COLO668 (cell line): Measurements from ENCODE around the gene BACH1.

Experiments
- DNase-seq: peaks from one replicate; lab custom pipeline; 2025; ENCODE audit not compliant: unreplicated experiment; lab: John Stamatoyannopoulos, UW

Gene BACH1

DNA sequence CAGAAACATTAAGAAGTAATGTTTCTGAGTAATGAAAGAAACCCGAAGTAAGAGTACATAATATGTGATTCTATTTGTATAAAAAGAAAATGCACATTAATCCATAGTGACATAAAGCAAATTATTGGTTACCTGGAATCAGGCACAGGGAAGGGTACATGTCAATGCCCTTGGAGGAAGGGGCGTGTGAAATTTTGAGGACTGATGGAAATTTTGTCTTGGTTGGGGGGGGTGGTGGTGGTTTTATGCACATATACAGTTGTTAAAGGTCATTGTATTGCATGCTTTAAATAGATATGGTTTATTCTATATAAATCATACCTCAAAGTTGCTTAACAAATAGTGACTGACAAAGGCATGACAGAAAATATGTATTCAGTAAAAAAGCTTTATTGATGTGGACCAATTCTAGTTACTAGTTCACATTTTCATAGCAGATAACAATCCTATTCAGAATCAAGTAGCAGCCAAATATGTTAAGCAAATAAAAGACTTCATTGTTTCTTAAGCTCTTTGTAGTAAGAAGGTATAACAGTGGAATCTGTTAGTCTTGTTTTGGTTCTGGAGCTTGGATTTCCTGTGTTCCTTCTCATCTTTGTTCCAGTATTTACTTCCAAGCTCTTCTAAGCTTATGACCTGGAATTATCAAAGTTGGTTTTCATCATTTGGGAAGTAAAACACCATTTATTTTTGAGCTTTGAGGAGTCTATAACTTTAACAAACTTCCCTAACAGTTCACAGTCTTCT lies 15.1 kb downstream of the BACH1 start:
- no peak for DNase-seq

DNA sequence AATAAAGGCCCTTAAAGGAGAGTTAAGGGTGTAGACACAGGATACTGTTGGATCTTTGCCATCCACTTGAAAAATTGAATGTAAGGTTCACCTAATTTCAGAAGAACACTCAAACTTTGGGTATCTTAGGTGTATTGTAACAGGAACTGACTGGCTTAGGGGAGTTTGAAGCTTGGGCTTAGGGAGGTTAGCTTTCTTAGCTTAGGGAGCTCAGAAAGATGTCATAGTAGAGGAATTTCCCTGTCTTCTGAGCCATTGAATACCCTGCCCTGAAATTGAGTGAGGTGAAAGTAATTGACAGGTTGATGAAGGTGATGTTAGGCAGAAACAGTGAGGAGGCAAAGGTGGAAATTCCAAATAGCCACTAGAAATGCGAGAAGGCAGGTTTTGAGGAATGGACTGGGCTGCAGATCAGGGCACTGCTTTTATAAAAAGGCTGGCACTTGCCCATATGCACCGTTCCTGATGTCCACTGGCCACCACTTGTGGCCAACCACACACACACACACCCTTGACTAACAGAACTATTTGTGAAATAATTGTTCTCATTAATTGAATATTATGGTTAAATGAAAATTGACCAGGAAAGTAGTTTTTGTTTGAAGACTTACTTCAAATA lies 16.5 kb downstream of the BACH1 start:
- DNase-seq, result no peak

- DNase-seq, result no peak
Measured at GRCh38 chr21:29316029-29316742, 17.5 kb downstream of the BACH1 start.

GRCh38 chr21:29316806-29317205 lies 18.1 kb downstream of the BACH1 start:
- no peak for DNase-seq

DNA sequence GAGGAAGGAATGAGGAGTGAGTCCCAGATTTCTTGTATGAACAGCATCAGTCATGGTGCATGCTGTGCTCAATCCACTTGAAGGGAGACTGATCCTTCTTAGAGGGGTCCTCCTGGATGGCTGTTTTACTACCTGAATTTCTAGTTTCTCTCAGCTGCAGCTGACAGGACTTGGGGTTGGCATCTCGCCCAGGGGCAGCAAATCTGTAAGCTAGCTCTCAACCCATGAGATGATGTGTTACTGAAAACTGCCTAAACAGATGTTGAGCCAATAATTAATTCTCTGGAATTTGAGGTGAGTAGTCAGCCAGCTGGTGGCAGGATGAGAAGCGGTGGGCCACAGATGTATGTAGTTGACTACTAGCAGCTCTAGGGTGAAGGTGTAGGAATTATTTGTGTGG lies 19.6 kb downstream of the BACH1 start:
- no peak for DNase-seq

DNA sequence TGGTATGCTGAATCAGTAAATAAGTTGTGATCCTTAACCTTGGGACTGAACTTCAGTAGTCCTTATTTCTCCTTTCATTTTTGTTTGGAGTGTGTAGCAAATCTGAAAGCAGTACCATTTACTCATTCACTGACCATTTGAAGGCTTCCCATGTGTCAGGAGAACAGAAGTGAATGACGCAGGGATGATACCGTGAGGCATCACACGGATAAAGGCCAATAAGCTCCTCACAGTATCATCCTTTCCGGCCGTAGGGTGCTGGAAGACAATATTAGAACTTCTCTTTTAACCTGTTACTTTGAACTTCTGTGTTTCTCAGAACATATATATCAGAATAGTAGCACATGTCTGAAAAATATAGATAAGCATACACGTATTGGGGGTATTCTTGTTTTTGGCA lies 21.3 kb downstream of the BACH1 start:
- no peak for DNase-seq

DNA sequence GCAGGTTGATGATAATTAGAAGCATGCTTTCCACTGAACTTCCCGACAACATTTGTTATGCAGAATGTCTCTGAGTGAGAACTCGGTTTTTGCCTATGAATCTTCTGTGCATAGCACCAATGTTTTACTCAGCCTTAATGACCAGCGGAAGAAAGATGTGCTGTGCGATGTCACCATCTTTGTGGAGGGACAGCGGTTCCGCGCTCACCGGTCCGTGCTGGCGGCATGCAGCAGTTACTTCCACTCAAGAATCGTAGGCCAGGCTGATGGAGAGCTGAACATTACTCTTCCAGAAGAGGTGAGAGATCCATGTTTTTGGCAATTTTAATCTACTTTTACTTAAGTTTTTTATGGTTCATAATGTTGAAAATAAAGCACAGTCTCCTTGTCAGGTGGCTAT lies 22.5 kb downstream of the BACH1 start:
- DNase-seq, result no peak

- DNase-seq, result no peak
Measured at GRCh38 chr21:29321932-29322928, 23.5 kb downstream of the BACH1 start.

DNA sequence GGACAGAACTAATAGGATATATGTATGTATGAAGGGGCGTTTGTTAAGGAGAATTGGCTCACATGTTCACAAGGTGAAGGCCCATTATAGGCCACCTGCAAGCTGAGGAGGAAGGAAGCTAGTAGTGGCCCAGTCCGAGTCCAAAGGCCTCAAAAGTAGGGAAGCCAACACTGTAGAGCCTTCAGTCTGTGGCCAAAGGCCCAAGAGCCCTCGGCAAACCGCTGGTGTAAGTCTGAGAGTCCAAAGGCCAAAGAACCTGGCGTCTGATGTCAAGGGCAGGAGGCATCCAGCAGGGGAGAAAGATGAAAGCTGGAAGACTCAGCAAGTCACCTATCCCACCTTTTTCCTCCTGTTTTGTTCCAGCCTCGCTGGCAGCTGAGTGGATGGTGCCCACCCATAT lies 24.5 kb downstream of the BACH1 start:
- no peak for DNase-seq

DNA sequence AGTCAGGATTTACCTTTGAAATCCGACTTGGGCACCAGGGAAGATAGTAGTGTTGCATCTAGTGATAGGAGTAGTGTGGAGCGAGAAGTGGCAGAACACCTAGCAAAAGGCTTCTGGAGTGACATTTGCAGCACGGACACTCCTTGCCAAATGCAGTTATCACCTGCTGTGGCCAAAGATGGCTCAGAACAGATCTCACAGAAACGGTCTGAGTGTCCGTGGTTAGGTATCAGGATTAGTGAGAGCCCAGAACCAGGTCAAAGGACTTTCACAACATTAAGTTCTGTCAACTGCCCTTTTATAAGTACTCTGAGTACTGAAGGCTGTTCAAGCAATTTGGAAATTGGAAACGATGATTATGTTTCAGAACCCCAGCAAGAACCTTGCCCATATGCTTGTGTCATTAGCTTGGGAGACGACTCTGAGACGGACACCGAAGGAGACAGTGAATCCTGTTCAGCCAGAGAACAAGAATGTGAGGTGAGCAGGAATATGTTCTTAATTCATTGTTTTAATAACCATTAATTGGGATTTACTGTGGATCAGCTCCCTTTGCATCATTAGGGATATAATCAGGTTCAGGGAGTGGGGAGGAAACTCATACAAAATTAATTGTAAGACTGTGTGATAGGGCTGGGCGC lies 28.3 kb downstream of the BACH1 start:
- no peak for DNase-seq

- DNase-seq, result no peak
Measured at GRCh38 chr21:29329406-29329805, 30.7 kb downstream of the BACH1 start.

DNA sequence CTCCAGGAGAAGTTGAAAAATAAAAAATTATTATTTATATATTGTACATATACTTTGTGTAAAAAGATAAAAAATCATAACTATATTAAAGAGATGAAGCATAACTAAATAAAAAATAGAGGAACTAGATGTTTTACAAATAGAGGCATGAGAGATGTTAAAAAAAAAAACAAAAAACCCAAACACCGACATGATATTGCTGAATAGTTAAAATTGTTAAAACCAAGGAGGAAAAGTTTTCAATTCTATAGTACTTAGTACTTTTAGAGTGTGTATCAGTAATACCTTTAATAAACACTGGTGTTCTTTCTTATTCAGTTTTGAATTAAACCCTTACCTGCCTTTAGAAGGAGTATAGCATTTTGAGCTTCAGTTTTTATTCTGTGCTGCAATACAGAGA lies 32.1 kb downstream of the BACH1 start:
- no peak for DNase-seq

GRCh38 chr21:29332461-29333362 lies 34.0 kb downstream of the BACH1 start:
- no peak for DNase-seq

DNA sequence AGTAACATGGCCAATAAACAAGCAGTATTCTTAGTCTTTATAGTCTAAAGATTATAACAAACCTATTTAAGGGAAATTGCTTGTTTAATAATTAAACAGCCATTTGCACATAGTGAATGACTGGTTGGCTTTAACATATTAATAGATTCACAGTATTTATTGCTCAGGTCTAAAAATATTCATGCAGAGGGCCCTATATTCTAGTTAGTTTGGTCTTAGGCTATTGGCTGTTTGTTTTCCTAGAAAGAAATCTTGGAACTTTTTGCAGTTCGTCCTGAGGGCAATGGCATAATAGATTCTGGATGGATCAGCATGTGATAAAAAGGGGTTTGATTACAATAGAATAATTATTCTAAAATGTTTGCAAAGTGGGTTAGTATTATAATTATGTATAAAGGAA lies 34.7 kb downstream of the BACH1 start:
- no peak for DNase-seq

DNA sequence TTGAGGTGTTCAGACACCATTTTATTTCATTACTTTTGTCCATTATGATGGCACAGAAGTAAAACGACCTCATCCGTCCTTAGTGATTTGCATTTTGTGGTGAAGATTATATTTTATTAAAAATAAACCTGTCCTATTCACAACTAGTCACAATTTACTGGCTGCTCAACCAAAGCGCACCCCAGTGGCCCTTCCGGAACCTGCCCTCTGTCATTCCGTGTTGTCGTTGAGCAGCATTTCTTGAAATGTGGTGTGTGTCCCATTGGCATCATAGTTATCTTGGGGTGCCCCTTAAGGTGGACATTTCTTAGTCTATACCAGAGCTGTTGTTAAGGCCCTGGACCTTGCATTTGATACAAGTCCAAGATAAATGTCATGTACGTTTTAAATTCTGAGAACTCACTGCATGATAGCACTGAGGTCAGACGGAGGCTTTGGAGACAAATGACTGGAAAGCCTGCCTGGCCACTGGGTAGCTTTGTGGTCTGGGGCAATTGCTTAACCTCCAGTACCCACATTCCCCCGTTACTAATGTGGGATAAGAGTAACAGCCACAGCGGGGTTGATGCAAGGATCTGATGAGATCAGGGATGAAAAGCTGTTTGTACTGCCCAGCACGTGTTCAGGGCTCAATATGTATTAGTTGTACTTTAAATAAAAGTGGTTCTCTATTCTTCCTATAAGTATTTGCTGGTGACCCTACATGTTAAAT lies 36.2 kb downstream of the BACH1 start:
- no peak for DNase-seq

DNA sequence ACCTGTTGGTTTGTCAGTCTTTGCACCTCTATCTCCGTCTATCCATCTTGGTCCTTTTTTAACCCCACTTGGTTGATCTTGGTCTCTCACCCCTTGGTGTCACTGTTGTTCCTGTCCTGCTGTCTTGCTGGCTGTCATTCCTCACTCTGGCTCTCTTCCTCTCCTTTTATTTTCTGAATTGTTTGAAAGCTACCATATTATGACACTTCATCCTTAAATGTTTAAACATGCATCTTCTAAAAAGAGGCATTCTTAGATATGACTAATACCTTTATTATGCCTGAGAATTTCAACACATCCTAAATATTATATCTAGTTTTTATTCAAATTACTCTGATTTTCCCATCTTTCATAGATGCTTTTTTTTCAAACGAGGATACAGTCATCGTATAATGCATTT lies 37.0 kb downstream of the BACH1 start:
- no peak for DNase-seq

- no peak for DNase-seq
Measured at GRCh38 chr21:29338256-29338655, 39.5 kb downstream of the BACH1 start.

- no peak for DNase-seq
Measured at GRCh38 chr21:29340228-29340627, 41.5 kb downstream of the BACH1 start.

- no peak for DNase-seq
Measured at GRCh38 chr21:29342363-29342957, 43.7 kb downstream of the BACH1 start.
